Measurements from ENCODE around the gene RMND5A.

RMND5A gene

DNA sequence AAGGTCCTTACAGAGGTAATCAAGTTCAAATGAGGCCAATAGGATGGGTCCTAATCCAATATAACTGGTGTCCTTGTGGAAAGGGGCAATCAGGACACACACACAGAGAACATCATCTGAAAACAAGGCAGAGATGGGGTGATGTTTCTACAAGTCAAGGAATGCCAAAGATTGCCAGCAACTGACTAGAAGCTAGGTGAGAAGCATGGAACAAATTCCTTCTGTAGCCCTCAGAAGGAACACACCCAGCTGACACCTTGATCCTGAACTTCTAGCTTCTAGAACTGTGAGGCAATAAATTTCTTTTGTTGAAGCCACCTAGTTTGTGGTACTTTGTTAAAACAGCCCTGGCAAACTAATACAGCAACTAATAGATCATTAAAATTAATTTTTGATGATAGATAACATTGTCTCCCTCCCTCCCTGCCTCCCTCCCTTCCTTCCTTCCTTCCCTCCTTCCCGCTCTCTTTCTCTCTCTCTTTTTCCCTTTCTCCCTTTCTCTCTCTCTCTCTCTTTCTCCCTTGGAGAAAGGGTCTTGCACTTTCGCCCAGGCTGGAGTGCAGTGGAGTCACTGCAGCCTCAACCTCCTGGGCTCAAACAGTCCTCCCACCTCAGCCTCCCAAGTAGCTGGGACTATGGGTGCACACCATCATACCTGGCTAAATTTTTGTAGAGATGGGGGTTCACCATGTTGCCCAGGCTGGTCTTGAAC, 80.9 kb downstream of the RMND5A start:
- DNase-seq, result no peak

DNA sequence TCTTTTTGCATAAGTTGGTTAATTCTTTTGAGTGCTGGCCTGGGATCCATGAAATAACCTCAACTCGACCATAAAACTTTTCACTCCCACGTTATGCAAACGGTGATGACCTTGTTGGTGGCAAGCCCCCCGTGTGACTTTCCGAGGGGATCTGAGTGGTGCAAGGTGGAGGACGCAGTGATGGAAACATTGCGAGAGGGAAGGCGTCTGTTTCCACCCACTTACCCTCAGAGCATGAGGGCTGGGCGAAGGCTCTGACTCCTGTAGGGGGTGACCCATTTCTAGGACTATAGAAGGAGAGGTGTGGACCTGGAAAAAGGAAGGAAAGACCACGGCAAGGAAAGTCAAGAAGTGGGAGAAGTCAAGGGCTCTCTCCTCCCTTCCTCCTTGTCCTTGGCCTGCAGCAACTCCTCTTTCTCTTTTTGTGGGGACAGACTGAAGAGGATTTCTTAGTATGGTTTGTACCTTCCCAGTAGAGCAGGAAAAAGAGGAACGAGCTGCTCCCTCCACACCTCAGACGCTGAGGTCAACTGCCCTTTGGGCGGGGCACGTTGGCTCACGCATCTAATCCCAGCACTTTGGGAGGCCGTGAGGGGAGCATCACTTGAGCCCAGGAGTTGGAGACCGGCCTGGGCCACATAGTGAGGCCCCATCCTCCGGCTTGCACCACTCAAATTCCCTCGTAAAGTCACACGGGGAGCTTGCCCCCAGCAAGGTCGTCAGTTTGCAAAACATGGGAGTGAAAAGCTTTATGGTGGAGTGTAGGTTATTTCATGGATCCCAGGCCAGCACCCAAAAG, 86.2 kb downstream of the RMND5A start:
- DNase-seq, result no peak

DNA sequence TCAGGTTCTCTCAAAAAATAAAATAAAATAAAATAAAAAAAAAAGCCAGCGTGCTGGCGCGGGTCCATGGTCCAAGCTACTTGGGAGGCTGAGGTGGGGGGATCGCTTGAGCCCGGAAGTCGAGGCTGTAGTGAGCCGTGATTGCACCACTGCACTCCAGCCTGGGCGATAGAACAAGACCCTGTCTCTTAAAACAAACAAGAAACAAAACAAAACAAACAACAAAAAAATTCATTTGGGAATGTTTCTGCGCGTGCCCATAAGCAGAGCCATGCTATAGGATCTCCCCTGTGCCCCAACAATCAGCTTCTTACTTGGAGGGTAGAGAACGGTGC, 87.0 kb downstream of the RMND5A start:
- DNase-seq, result no peak

DNA sequence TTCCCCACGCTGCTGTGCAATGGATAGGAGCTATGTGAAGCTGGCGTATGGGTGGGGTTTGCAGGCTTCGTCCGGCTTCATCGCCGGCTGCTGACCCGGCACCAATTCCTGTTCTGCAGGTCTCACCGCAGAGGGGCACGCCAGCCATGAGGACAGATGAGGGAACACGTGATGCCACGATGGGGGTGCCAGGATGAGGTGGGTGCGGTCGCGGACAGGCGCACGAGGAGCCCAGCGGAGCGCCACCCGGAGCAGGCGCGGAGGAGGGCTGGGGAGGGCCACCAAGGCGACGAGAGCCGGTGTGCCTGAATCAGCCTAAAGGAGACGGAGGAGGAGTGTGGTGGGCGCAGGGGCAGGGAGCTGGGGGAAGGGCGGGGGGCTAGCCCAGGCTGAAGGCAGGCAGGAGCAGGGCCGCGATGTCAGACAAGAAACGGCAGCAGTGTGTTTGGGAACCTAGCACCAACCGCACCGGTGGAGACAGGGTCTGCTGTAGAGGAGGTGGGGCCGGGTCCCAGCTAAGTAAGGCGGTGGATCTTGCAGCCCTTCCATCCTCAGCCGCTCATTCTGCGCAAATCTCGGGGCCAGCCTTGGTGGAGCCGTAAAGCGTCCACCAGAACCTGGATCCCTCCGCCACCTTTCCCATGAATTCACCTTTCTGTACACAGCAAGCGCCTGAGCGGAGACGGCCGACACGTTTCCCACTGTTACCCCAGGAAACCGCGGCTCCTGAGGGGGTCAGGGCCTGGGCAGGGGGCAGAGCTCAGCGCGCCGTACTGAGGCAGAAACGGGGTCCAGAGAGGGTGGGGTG, 87.6 kb downstream of the RMND5A start:
- DNase-seq, result peak; percentile 31

DNA sequence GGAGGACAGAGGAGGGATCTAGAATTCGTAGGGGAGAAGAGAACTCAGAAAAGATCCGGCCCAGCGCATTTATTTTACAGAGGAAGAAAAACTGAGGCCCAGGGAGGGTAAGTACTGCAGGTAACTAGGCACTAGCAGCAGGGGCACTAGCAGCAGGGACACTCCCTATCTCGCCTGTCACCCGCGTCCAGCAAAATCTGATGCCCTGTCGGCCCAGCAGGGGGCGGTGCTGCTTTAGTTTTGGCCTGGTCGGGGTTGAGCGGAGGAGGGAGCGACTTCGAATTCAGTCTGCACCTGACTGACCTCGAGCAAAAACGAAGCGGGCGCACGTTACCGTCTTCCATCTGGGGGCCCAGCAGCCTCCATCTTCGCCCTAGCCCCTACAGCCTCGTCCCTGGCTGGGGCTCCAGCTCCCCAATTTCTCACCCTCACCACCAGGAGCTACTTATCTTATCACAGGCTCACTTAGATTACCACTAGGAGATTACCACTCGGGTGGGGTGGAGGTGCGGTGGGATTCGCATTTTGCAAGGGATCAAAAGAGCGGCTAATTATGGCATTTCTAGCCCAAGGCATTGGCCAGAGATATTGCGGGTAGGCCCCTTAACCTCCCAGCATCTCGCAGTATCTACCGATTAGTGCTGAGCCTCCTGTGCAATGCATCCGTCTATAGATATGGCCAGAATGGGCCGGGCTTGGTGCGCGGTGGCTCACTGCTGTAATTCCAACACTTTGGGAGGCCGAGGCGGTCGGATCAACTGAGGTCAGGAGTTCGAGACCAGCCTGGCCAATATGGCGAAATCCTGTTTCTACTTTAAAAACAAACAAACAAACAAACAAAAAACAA, 88.4 kb downstream of the RMND5A start:
- DNase-seq, result peak; percentile 94

DNA sequence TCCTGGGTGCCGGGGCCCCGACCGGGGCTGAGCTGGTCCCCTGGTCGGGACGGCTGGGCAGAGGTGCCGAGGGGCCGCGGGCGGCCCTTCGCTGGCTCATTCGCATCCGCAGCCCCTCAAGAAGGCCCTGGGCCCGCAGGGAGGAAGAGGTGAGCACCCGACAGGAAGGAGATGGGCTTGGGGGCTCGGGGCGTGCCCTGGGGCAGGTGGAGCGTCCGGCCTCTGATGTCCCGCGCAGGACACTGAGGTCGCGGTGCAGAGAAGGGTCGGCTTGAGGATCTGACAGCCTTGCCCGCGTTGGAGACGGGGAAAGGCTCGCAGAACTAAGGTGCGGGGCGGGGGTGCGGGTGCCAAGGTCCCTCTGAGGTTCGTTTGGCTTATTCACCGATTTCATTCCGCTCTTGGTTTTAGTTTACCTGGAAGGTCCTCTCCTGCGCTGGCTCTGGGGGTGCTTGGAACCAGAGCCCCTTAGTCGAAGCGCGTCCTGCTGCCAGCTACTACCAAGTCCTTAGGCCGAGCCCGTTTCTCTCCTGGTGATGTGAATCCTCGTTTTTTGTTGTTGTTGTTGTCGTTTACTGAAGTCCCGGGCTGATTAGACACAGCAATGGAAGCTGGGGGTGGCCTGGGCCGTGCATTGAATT, 89.5 kb downstream of the RMND5A start:
- no peak for DNase-seq

DNA sequence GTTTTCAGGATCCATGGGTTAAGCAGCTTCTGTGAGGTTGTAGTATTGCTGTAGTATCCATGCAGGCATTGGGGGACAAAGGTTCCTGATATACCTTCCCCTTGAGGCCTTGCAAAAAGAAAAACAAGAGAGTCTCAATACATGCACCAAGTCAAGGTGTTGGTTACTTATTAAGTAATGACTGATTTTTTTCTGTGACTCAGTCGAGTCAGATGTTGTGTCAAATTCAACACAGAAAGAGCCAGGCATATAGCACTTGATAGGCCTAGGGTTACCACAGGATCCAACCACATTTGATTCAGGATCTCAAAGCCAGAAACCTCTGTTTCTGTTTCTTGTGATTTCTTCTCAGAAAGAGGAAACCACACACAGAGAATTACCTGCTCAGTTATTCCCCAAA, 95.5 kb downstream of the RMND5A start:
- DNase-seq, result no peak

DNA sequence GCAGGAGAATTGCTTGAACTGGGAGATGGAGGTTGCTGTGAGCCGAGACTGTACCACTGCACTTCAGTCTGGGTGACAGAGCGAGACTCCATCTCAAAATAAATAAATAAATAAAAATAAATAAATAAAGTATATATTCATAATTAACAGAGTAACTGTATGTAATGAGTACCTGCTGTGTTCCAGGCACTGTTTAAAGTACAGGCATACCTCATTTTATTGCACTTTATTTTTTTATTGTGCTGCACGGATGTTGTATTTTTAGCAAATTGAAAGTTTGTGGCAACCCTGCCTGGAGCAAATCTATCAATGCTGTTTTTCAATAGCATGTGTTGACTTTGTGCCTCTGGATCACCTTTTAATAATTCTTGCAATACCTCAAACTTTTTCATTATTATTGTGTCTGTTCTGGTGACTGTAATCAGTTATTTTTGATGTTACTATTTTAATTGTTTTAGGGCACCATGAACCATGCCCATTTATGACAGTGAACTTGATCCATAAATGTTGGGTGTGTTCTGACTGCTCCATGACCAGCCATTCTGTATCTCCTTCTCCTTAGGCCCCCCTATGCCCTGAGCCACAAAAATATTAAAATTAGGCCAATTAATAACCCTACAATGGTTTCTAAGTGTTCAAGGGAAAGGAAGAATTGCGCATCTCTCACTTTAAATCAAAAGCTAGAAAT, 98.2 kb downstream of the RMND5A start:
- DNase-seq, result no peak

DNA sequence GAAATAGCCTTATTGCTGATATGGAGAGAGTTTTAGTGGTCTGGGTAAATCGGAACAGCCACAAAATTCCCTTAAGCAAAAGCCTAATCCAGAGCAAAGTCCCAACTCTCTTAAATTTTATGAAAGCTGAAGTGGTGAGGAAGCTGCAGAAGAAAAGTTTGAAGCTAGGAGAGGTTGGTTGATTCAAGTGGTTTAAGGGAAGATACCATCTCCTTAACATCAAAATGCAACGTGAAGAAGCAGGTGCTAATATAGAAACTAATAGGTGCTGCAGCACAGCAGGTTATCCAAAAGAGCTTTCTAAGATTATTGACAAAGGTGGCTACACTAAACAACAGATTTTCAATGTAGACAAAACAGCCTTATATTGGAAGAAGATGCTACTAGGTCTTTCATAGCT, 98.9 kb downstream of the RMND5A start:
- DNase-seq, result no peak

DNA sequence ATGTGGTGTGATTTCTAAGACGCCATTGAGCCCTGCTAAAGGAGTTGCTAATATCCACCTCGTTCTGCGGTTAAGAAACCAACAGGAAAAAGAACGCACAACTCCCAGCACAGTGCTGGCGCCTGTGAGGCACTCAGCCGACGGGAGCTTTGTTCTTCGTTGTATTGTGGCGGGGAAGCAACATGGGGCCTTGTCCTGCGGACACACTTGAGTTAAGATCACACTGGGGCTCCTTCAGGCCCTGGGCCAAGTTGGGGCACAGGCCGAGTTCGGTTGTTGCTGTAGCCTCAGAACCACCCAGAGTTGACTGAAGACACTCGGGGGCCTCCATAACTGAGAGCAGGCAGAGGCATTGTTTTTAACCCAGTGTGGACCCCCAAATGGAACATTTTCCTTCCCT, 101.2 kb downstream of the RMND5A start:
- DNase-seq, result no peak

DNA sequence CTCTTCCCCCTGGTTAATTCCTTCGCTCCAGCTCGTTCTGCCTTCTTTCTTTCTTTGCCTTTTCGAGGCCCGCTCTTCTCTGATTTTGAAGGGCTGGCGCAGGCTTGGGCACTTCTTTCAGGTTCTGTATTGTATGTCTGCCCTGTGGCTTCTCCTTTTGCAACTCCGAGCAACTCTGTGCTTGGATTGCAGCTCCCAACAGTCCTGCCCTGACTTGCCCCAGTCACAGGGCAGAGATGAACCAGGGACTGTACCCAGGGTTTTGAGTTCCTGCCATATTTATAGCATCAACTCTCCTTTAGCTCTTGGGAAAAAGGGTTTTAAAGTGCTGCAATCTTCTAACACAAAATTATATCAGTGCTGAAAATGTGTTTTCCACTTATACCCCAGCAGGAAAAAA, 101.8 kb downstream of the RMND5A start:
- DNase-seq, result no peak

DNA sequence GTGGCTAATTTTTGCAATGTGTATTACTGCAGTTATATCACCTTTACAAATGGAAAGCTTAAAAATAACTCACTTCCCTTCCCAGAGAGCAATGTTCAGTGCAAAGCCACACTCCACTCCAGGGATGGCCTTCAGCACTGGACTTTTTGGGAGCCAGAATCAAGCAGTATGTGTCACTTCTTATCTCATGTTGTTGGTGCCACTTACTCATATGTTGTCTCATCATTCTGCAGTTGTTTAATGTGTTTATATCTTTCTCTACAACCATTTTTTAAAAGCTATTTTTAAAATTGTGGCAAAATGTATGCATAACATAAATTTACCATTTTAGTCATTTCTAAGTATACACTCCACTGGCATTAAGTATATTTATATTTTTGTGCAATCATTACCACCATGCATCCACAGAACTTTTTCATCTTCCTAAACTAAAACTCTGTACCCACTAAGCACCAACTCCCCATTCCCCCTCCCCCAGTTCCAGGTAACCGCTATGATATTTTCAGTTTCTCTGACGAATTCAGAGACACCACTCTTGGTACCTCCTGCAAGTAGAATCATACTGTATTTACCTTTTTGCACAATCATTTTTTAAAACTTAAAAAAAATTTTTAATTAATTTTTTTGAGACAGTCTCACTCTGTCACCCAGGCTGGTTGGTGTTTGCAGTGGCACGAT, 102.7 kb downstream of the RMND5A start:
- no peak for DNase-seq

DNA sequence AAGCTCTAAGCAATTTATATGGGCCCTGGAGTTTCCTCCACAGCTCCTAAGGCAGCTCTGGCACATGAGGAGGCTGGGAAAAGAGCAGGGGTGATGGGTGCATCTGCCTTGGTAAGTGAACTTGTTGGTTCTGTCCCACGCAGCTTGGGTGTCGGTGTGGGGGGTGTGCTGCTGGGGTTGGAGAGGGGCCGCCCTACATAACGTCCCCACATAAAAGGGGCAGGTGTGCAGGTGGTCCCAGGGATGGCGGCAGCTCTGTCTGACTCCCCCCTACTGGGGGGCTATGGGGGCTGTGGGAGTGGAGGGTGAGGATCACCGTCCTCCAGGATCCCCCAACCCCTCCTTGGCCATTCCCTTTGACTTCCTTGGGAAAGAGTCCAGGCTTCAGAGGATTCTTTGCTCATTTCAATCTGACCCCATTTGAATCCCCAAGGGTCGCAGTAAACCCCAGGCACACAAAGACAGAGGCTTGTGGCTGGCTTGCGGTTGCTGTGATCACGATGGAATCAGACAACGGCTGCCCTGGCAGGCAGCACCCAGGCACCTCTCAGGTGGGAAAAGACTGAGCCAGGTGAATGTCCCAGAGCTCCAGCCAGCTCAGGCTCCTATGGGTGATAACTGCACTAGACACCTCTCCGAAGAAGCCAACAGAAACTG, 105.1 kb downstream of the RMND5A start:
- no peak for DNase-seq

DNA sequence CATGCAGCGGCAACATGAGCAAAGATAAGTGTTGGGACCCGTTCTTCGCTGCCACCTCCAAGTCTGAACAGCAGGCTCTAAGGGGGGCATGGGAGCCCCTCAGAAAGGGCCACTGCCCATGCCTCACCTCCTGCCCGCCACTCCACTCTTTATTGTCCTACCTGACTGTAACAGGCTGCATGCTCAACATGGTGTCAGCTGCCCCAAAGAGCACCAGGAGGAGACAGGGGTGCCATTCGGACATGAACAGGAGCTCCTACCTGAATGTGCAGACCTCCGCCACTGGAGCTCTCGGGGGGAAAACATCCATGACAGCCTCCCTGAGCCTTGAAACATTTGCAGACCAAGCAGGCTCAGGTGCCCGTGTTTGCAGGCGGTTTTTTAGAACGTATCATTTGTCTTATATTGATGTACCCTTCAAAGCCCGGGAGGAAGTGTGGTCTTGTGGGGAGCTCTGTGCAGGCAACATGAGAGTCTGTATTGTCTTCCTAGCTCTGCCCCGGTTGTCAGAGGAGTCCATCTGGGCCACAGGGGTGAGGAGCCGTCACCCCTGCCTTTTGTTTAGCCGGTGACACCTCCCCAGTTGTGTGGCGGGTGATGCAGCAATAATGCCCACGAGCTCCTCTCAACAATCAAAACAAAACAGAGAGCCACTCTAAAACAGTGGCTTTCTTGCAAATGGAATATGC, 105.7 kb downstream of the RMND5A start:
- DNase-seq, result peak; percentile 36

DNA sequence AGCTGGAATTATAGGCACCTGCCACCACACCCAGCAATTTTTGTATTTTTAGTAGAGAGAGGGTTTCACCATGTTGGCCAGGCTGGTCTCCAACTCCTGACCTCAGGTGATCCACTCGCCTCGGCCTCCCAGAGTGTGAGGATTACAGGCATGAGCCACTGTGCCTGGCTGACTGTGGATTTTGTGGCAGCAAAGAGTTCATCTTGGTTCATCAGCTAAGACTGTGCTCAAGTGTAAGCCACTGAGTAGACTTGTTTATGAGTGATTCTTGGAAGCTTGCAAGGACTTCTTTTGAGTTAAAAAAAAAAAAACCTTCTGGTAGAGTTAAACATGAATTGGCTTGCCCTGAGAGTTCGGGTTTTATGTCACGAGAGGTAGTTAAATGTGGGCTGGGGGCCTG, 106.9 kb downstream of the RMND5A start:
- DNase-seq, result no peak
